HG02884 (cell line): ENCODE measurements around the gene HIKESHI.
A peak's percentile ranks its signal among the peaks of the same experiment; 100 is the strongest.
"Not testable (repeated sequence)": the region's sequence is repeated elsewhere in the genome, so short reads cannot be mapped to it uniquely, and the experiment has no call there.

Experiments
- ATAC-seq: cut with Tn5 transposase; IDR thresholded peaks from one replicate; pipeline ENCODE4 v1.9.1; 2021; ENCODE audit warnings: mild to moderate bottlenecking, moderate library complexity; ENCODE audit not compliant: unreplicated experiment

The HIKESHI gene

DNA sequence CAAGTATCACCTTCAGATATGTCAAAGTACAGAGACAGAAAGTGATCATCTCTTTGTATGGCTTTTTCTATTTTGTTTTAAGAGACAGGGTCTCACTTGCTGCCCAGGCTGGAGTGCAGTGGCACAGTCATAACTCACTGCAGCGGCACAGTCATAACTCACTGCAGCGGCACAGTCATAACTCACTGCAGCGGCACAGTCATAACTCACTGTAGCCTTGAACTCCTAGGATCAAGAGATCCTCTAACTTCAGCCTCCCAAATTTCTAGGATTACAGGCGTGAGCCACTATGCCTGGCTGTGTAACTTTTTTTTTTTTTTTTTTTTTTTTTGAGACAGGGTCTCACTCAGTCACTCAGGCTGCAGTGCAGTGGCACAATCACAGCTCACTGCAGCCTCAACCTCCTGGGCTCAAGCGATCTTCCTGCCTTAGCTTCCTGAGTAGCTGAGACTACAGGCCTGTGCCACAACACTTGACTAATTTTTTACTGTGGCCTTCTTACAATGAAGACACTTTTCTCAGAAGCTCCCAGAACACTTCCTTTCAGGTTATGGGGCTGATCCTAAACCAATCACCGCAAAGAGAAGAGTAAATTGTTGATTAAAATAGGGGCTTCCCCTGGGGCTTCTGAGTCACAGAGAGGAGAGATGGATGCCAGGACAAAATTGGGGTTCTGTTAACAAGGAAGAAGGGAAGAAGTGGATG, 9.0 kb upstream of the HIKESHI start:
- peak; percentile 58 for ATAC-seq

DNA sequence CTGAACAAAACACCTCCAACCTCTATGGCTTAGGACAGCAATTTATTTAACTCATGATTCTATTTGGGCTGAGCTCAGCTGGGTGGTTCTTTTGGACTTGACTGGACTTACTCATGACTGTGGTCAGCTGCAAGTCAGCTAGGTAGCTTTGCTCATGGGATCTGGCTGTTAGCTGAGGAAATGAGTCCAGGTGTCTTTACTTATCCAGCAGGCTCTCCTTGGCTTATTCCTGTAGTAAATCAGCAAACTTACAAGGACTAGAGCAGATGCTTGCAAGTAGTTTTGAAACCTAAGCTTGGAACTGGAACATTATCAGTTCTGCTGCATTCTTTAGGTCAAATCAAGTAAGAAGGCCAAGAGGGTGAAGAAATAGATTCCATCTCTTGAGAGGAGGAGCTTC, 8.0 kb upstream of the HIKESHI start:
- no peak for ATAC-seq

DNA sequence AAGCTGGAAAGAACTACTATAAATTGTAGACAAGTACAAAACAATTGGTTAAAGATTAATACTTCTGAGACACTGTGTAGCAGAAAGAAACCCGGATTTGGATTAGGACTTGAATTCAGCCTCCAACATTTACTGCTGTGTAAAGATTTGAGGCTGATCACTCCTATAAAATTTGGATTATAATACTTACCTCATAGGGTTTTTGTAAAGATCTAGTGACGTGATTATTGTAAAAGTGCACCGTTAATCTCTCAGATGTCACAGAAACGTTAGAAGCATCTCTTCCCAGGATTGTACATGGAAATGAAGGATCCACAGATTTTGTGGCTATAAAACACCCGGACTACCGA, 323 bp upstream of the HIKESHI start:
- ATAC-seq: peak; percentile 4

DNA sequence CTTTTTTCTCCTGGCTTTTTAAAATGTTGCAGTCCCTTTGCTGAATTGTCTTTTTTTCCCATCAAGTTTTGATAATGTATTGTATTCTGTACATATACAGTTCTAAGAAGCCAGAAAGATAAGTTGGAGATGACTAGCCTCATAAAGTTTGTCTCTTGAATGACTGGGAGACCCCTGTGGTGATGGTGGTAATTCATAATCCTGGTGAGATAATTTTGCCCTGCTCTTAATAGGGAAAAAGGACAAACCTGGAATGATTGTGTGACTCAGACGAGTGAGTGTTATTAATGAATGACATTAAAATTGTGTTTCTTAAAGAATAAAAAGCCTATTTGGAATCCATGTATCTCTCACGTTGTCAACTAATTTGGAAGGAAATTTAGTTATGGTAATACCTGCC, 1.2 kb downstream of the HIKESHI start:
- no peak for ATAC-seq

DNA sequence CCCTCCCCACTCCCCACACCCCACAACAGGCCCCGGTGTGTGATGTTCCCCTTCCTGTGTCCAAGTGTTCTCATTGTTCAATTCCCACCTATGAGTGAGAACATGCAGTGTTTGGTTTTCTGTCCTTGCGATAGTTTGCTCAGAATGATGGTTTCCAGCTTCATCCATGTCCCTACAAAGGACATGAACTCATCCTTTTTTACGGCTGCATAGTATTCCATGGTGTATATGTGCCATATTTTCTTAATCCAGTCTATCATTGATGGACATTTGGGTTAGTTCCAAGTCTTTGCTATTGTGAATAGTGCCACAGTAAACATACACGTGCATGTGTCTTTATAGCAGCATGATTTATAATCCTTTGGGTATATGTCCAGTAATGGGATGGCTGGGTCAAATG, 6.7 kb downstream of the HIKESHI start:
- not testable (repeated sequence) for ATAC-seq

DNA sequence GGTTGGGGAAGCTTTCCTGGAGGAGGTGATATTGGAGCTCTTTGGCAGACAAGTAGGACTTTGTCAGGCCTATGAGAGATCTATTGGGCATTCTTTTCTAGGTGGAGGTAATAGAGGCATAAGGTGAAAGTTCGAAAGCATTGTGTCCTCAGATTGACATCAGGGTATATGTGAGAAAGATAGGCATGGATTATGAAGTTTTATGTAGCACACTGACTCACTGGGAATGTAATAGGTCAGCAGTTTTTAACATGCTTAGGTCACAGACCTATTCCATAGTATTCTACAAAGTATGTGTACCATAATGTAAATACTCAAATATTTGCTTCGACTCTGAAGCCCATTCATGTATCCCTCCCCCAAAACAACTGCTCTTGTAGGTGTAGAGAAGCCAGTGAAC, 11.8 kb downstream of the HIKESHI start:
- ATAC-seq: no peak

DNA sequence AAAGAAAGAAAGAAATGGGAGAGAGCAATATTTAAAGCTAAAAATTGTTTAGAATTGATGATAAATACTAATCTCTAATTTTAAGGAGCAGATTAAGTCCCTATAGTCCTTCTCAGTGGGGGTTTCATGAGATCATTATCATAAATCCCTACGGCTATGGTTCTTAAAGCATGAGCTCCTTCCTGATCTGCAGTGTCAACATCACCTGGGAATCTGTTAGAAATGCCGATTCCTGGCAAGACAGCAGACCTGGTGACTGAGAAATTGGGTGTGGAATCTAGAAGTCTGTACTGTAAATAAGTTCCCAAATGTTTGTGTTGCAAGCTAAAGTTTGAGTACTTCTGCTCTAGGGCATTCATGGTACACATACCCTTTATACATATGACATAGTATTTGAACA, 12.6 kb downstream of the HIKESHI start:
- no peak for ATAC-seq

DNA sequence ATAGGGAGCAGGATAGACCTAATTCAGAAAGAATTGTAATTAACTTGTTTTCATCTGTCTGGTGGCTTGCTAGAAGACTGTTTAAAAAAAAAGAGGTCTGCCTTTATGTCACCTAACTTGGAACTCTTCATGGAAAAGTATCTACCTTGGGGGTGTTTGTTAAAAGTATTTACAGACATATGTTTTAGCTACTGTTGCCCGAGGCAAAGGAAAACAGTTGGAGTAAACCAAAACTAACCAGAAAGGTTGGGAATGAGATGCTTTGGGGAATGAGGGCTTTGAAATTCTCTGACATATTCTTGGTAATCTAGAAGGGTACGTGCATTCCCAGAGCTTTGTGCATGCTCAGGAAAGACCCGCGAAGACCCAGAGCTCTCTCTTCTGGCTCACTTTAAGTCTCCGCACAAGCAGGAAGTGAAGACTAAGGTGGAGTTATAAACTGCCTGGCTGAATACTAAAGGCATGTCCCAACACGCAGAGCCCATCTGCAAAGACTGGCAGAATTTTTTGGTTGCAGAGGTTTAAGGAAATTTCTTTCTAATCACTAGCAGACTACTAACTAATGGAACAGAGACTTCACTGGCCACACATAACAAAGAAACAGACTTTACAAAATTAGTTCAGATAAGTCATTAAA, 33.2 kb downstream of the HIKESHI start:
- ATAC-seq: no peak

DNA sequence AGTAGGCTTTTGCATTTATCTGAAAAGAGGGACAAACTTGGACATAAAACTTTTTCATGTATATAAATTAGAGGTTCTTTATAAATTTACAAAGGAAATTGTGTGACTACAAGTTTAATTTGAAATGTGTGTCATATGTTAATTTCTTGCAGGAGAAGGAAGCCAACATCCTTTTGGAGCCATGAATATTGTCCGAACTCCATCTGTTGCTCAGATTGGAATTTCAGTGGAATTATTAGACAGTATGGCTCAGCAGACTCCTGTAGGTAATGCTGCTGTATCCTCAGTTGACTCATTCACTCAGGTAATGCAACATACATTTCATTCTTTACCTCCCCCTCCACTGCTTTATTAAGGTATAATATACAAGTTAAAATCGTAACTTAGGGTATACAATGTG, 35.2 kb downstream of the HIKESHI start:
- ATAC-seq: no peak

DNA sequence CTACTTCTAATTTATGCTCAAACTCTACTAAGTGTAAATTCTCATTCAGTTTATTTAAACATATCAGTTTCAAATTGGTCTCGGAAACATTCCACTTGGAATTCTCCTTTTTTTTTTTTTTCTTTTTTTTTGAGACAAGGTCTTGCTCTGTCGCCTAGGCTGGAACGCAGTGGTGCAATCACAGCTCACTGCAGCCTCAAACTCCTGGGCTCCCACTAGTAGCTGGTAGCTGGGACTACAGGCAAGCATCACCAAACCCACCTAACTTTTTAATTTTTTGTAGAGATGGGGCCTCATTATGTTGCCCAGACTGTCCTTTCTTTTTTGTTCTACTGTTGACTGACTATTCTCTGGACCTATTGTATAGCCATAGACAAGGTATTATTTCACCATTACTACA, 39.3 kb downstream of the HIKESHI start:
- ATAC-seq: no peak

DNA sequence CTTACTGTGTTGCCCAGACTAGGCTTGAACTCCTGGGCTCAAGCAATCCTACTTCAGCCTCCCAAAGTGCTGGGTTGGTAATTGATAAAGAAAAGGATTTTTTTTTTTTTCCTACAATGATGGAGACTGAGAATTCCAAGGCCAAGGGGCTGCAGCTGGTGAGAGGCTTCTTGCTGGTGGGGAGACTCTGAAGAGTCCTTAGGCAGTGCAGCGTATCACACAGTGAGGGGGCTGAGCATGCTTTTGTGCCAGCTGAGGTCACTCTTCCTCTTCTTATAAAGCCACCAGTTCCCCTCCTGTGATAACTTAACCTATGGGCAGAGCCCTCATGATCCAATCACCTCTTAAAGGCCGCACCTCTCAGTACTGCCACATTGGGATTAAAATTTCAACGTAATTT, 44.5 kb downstream of the HIKESHI start:
- ATAC-seq: no peak

DNA sequence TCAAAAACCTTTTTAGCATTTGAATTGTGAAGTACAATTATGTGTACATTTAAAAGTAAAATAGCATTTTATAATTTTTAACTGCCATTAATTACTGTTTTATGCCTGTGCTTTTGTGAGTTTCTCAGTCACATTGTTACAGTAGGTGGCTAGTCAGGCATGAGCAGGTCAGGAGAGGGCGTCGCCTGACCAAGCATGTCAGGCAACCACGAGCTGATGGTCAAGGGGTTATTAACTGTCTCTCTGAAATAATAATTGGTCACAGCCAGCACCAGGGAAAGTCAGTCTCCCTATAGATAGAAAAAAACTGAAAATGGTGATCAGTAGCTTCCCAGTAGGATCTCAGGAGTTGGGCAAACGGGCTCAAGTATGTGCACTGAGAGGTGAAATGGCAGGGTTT, 53.2 kb downstream of the HIKESHI start:
- ATAC-seq: no peak

DNA sequence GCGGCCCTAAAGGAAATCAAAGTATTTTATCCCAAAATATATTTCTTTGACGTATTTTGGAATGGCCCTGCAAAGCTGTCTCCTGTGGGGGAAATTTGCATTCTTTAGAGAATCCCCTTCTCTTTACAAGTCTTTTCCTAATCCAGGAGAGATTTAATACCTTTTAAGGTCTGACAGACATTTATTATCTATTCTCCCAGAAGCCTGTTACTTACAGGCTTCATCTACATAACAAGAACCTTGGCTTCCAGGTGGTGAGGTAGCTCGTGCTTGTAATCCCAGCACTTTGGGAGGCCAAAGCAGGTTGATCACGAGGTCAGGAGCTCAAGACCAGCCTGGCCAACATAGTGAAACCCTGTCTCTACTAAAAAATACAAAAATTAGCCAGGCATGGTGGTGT, 55.4 kb downstream of the HIKESHI start:
- not testable (repeated sequence) for ATAC-seq

DNA sequence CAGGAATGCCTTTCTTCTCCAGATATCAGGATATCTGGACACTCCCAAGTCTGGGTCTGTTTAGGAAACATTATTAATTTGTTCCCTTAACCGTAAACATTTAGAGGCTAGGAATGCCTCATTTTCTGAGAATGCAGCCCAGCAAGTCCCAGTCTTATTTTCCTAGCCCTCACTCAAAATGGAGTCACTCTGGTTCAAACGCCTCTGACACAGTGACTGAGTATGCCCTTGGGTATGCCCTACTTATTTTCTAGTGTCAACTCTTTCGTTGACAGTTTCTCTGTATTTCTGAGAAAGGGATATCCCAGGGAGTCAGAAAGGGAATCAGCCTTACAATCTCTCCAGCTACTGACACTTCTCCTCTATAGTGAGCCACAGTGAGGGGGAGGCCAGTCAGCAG, 56.7 kb downstream of the HIKESHI start:
- ATAC-seq: no peak

DNA sequence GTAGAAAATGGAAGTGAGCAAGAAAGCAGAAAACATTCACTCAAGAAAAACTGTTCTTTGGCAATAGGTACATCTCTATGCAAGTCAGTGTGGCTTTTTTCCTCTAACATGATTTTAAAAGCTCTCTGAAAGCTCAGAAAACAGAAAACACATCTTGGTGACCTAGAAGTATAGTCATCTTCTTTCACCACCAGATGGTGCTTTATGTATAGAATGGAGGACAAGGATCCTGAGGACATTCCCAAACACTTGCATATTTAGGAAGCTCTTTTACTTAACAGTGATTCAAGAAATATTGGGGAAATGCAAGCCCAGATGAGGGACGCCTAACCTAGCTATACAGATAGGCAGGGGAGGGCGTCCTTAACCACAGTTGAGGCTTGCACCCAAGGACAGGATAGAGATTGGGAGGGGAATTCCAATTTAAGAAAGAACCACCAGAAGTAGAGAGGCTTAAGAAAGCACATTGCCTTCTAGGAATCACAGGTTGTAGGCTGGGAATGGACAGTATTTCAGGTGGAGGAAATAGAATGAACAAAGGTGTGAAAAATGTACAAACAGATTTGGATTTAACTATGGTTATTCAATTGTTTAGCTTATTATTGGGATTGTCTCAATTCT, 58.8 kb downstream of the HIKESHI start:
- no peak for ATAC-seq

DNA sequence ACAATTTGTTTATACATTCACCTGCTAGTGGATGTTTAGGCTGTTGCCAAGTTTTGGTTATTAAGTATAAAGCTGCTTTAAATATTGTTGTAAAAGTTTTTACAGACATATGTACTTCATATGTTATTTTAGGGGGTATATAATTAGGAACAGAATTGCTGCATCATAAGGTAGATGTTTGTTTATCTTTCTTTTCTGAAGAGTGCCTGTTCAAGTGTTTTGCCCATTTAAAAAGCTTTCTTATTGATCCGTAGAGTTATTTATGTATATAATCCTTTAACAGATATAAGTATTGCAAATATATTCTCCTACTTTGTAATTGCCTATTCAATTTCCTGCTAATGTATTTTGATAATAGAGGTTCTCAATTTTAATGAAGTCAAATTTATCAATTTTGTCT, 61.4 kb downstream of the HIKESHI start:
- no peak for ATAC-seq

DNA sequence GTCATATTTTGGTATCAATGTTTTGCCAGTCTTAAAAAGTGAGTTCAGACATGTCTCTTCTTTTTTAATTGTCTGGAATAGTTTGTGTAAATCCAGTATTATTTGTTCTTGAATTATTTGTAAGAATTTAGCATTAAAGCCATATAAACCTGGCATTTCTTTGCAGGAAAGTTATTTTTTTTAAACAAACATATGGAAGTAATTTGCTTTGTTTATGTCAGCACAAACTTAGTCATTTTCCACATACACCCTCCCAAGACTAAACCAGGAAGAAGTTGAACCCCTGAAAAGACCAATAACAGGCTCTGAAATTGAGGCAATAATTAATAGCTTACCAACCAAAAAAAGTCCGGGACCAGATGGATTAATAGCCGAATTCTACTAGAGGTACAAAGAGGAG, 63.5 kb downstream of the HIKESHI start:
- ATAC-seq: no peak

DNA sequence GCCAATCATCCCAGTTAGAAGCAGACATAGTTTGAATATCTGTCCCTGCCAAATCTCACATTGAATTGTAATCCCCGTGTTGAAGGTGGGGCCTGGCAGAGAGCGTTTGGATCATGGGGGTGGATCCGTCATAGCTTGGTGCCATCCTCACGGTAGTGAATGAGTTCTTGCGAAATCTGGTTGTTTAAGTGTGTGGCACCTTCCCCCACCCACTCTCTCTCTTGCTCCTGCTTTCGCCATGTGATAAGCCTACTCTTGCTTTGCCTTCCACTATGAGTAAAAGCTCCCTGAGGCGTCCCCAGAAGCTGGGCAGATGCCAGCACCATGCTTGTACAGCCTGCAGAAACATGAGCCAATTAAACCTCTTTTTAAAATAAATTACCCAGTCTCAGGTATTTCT, 67.6 kb downstream of the HIKESHI start:
- no peak for ATAC-seq

DNA sequence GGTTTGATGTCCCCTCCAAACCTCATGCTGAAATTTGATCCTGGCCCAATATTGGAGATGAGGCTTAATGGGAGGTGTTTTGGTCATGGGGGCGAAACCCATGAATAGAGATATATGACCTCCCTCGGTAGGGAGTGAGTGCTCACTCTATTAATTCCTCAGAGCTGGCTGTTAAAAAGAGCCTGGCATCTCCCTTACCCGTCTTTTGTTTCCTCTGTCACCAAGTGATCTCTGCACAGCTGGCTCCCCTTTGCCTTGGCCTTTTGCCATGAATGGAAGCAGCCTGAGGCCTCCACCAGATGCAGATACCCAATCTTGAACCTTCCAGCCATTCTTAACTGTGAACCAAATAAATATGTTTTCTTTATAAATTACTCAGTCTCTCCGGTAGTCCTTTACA, 68.1 kb downstream of the HIKESHI start:
- ATAC-seq: no peak

DNA sequence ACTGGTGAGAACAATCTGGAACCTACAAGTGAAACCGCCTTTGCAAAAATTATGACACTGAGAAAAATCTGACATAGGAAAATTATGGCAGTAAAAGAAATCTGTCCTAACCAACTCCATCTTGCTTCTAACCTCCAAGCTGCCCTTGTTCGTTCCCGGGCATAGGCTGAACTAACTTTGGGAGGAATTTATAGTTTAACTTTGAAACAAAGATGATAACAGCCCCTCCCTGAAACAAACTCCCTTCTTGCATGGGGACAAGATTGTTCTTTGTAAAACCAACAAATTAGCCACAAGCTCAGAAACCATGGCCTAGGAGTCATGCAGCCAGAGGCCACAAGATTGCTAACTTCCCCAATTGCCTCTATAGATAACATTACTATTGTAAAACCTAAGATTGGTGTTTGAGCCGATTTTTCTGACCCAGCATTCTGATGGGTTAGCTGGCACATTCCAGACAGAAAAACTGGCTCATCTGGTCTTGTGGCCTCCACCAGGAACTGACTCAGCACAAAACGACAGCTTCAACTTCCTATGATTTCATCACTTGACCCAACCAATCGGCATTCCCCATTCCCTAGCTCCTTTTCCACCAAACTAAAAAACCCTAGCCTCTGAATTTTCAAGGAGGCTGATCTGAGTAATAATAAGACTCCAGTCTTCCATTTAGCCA, 69.0 kb downstream of the HIKESHI start:
- no peak for ATAC-seq

DNA sequence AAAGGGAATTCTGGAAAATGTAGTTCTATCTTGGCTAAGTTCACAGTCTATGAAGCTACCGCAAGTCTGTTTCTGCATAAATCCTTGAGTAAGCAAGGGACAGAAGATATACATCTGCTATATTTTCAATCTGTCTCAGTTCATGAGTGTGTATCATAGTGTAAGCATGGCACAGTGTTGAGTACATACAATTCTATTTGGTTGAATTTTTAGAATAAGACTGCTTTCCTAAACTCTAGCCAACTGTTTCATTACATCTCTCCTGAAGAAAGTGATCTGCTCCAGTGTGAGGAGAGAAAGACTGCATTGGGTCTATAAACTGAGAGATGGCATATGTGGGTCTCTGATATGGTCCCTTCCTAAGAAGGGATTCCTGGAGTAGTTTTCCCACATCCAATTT, 70.0 kb downstream of the HIKESHI start:
- ATAC-seq: no peak

DNA sequence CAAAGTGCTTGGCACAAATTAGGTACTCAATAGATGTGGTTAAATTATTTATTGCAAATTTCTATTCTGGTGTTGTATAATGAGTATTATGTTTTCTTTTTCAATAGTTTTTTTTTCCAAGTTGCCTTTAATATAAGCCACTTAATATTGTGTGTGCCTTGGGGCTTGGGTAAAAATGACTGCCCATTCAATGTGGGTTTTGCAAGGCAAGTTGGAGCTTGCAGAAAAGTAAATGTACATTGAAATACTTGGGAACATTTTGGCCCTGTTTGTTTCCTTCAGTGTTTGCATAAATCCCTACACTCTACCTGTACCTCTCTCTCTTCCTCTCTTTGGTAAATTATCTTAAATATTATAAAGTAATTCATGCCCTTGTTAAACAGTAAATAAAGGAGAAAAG, 70.5 kb downstream of the HIKESHI start:
- ATAC-seq: no peak
